CD4-positive, alpha-beta T cell treated with Interferon gamma for 1 hour (primary cell): ENCODE measurements around the gene TFAP2B.

Experiments
- DNase-seq: peaks from one replicate; pipeline ENCODE4 v3.0.0-alpha.2; 2020

TFAP2B gene

GRCh38 chr6:50825375-50826036, 6.8 kb downstream of the TFAP2B start:
- DNase-seq, result no peak

DNA sequence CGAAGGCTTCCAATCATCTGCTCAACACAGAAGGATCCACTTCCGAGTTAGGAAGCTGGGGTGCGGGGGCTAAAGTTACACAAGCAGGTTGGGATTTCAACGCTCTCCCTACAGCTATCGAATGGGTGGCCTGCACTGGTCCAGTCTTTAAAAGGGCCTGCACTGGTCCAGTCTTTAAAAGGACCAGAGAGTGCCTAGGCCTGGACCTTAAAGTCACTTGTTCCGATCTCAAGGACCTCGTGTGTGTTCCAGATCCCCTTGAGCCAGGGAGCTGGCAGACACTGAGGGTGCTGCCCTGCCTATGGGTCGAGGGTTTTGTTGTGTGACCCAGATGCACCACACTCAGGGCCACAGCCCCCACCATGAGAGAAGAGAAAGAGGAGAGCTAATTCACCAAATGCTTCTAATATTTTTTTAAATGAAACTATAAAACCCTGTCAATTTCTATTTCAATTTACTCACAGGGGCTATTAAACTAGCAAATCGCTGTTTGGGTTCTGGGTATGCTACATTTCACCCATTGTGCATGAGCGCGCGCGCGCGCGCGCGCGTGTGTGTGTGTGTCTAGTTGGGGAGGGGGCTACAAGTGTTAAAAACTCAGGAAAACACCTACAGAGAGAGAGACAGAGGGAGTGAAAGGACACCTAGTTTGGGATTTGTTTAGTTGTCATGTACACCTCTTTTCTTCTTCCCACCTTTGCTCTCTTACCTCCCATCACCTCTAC, 7.5 kb downstream of the TFAP2B start:
- DNase-seq, result no peak

DNA sequence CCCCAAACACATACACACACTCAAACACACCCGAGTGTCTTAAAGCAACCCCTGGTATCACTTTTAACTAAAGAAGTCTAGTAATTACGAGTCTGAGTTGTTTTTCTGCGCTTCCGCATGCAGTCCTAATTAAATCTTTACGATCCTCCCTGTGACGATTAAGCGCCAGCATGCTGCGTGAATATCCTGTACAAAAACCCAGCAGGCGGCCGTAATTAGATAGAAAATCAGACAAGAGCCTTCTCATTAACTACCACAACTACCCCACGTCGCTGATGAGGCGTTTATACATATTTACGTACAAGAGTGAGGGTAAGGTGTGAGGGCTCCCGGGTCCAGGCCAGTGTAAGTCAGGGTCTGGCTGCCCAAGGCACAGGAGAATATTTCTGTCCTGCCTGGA, 8.1 kb downstream of the TFAP2B start:
- DNase-seq, result no peak

GRCh38 chr6:50829049-50829448, 10.4 kb downstream of the TFAP2B start:
- DNase-seq, result no peak

GRCh38 chr6:50829898-50830444, 11.3 kb downstream of the TFAP2B start:
- no peak for DNase-seq

GRCh38 chr6:50831186-50831585, 12.5 kb downstream of the TFAP2B start:
- no peak for DNase-seq

DNA sequence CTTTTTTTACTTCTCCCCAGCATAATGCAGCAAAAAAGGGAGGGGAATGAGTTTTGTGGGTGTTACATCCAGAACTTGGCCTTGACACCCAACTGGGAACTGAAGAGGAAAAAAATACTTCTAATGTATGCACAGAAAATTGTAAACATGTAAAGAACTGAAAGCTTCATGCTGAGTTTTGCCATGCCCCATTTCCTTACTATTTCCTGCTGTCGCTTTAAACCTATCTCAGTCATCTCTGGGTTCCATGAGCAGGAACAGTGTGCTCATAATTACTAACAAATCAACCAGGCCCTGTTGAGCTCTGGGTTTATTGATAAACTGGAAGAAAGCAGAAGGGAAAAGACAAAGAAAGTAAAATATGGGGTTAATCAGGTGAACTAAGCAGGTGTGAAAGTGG, 14.2 kb downstream of the TFAP2B start:
- no peak for DNase-seq

DNA sequence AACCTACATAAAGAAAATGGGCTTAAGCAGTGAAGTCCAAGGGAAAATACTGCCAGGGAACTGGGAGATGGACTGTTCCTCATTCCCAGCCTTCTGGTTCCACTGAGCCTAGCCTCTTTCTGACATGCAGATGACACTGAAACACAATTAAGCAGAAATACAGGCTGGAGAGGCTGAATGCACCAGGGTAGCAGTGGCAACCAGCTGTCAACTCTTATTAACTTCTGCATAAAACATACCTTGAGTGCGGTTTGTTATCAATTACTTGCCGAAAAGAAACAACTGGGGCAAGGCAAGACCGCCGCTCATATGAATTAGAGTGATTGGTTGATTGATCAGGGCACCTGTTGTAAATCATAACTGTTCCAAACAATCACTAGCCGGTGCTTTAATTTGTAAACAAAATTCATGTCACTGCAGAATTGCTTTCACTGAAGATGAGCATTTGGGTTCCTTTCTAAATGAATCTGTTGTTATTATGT, 16.3 kb downstream of the TFAP2B start:
- no peak for DNase-seq

- DNase-seq, result no peak
These were observed 17.6 kb downstream of the TFAP2B start for GRCh38 chr6:50836231-50836630.

- DNase-seq, result no peak
These were observed 19.1 kb downstream of the TFAP2B start for GRCh38 chr6:50837589-50838445.

DNA sequence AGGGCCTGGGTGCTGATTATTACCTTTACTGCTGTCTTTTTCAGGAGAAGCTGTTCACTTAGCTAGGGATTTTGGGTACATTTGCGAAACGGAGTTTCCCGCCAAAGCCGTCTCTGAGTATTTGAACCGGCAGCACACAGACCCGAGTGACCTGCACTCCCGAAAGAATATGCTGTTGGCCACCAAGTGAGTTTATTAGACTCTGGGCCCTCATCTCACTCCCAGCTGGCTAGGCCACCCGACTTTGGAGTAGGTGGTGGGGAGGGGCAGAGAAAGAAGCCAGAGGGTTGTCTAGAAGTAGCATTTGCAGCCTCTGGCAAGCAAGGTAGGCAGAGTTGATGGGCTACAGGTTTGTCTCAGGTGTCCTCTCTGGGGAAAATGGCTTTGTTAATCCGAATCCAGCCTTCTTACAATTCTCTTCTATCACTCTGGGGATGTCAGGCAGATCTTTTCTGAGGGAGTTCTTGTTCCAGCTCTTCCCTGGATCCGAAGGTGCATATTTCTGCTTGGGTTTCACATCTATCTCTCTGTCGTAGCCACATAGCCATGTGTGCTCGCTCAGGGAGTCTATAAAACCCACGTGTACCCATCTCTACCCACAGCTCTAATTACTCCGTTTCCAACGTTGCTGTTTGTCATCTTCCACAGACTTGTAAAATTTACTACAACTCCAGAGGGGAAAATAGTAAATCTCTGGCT, 21.6 kb downstream of the TFAP2B start:
- DNase-seq, result no peak

DNA sequence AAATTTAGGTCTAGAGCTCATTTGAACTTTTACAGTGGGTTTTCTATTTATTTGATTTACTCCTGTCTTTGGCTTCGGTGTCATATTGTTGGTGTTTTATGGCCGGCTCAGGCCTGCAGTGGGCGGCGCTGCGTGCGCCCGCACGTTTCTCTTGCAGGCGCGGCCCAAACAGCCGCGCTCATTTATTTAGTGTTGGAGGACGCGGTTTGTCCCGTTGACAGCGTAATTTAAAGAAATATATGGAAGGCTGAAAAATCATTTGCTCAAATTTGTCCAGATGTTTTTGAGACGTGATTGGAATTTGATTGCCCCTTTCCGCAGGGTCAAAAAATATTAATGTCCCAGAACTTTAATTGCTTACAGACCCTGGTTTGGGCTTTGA, 22.1 kb downstream of the TFAP2B start:
- DNase-seq, result no peak

DNA sequence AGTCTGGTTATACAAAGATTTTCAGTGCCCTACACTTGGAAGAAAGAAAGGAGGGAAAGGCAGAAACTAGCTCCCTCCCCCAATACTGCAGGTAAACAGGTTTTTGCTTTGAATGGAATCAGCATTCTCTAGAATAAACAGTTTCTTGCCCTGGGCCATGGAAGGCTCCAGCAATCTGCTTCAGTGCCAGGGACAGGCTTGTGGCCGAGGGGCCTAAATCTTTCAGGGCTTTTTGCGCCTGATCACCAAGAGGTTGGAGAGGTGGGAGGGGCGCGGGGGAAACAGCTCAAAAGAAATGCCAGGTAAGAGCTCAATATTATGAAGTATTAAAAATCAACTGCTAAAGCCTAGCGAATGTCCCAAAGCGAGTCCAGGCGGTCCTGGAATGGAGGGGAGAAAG, 23.8 kb downstream of the TFAP2B start:
- no peak for DNase-seq

DNA sequence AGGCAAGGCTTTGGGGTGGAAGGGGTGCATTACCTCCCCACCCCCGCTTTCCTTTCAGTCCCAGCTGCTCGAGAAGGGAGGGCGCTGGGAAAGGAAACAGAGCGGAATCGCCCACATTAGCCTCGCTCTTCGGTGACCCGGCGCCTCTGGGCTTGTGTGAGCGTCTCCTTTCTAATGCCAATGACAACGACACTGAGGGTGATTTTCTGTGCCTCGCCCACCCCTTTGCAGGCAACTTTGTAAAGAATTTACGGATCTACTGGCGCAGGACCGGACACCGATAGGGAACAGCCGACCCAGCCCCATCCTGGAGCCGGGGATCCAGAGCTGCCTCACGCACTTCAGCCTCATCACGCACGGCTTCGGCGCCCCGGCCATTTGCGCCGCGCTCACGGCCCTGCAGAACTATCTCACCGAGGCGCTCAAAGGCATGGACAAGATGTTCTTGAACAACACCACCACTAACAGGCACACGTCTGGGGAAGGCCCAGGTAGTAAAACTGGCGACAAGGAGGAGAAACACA, 24.3 kb downstream of the TFAP2B start:
- no peak for DNase-seq

DNA sequence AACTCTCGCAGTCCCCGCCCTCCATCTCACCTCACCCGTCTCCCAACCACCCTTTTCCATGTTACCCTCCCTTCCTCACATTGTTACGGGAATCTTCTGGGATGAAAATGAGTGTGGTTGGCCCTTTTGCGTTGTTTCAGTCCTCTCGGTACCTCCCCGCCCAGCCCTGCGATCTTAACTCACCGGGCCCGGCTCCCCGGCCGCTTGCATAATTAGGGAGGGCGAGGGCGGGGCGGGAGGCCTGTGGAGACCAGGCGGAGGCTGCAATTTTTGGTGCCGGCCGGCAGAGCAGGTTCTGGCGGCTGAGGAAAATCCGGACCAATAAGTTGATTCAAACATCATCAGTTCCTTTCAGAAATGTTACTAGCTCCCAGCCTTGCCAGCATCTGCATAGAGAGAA, 25.2 kb downstream of the TFAP2B start:
- no peak for DNase-seq

DNA sequence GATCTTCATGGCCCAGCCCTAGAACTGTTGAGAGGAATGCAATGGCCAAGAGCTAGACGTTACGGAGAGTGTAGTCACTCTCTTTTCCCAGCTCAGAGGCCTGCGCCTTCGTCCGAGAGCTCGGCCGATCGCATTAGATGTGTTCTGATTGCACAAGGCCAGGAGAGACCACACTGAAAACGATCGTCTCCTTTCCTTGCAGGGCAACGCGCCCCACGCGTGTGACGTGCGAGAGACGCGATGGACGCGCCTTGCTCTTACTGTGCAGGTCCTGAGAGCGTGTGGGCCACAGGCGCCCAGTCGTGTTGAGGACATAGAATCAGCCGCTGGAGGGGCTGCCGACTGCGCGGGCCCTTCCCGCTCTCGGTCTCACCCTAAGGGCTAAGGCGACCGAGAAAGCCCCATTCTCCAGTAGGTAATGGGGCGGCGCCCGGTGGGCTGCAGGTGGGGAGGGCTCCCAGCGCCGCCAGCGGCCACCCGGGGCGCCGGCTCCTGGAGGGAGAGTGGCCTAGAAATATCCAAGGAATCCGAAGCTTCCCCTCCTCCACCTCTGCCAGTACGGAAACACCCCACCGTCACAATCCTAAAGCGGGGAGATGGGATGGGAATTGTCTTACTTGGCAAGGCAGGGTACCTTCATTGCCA, 26.9 kb downstream of the TFAP2B start:
- DNase-seq, result no peak

DNA sequence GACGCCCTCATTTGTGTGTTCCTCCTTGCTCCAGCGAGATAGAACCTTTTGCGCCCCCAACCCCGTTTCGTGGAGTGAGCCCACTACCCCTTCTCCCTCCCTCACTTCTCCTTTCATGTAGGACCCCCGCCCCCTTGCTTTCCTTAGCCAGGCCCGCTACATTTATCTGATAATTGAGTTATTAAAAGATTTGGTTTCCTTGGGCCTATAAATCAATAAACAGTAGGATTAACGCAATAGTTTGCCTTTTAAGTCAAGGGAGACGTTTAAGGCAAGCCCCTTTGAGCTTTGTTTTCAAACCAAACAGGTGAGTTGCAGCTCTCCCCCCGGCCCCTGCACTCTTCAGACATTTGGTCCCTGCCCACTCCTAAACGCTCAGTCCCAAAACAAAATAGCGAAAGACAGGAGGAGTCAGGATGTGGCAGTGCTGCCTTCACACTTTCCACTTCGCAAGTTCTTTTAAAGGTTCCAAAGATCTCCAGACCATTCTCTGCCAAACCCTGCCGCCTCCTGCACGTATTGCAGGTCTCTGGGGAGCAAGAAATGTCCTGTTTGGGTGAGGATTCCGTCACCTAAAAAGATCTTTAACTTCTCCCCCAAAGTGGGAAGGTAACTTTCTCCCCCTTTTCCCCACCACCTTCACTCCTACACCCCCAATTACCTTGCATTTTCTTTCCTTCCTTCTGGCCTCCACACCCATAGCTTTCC, 27.6 kb downstream of the TFAP2B start:
- DNase-seq, result no peak

GRCh38 chr6:50846852-50847155, 28.1 kb downstream of the TFAP2B start:
- DNase-seq, result no peak

- DNase-seq, result no peak
These were observed 29.4 kb downstream of the TFAP2B start for GRCh38 chr6:50847890-50848594.

- no peak for DNase-seq
These were observed 30.5 kb downstream of the TFAP2B start for GRCh38 chr6:50848989-50849795.
